GM12878 (cell line): ENCODE data around the gene SLFN11. TPM values are rescaled to one million over a fixed set of nuclear protein-coding genes. Genes with fewer than 3 reads are reported as not detected.
A peak's percentile ranks its signal among the peaks of the same experiment; 100 is the strongest.

Experiments used
- BACH1 ChIP-seq: fragments of 450-650 bp; IDR thresholded peaks from 2 replicates; pipeline ENCODE4 v1.6.1; 2017; ENCODE audit warnings: mild to moderate bottlenecking, borderline replicate concordance
- CTCF ChIP-seq, 3 experiments: IDR thresholded peaks in 2 of 3; conservative IDR thresholded peaks in 1 of 3; 2 replicates each; pipeline ENCODE4 v1.5.1; 2011; ENCODE audit warnings: low read depth in 3 of 3, low read length in 3 of 3, mild to moderate bottlenecking in 3 of 3, control low read depth in 2 of 3, moderate library complexity in 2 of 3, inconsistent platforms in 1 of 3, mixed read lengths in 1 of 3; ENCODE audit not compliant: control insufficient read depth in 2 of 3, insufficient read depth in 1 of 3; ENCODE audit errors: extremely low read depth in 1 of 3
- CUX1 ChIP-seq: IDR thresholded peaks from 2 replicates; pipeline ENCODE4 v1.6.1; 2012; ENCODE audit warnings: improper control_type of control experiment, low read depth, low read length; ENCODE audit not compliant: insufficient replicate concordance
- DPF2 ChIP-seq: fragments of 450-650 bp; IDR thresholded peaks from 2 replicates; pipeline ENCODE4 v1.6.1; 2017; ENCODE audit warnings: mild to moderate bottlenecking
- IRF3 ChIP-seq: fragments of 450-650 bp; IDR thresholded peaks from 2 replicates; pipeline ENCODE4 v1.6.1; 2014; ENCODE audit warnings: mild to moderate bottlenecking
- KAT2A ChIP-seq: conservative IDR thresholded peaks from 2 replicates; pipeline ENCODE4 v1.6.1; 2011; ENCODE audit warnings: low read depth, low read length; ENCODE audit not compliant: control insufficient read depth
- MEF2A ChIP-seq: IDR thresholded peaks from 2 replicates; pipeline ENCODE4 v1.6.1; 2011; ENCODE audit warnings: low read depth, mild to moderate bottlenecking, low read length, moderate library complexity; ENCODE audit not compliant: insufficient read depth
- NFYB ChIP-seq: IDR thresholded peaks from 2 replicates; pipeline ENCODE4 v1.6.1; 2011; ENCODE audit warnings: low read depth, mild to moderate bottlenecking, low read length, improper control_type of control experiment, moderate library complexity; ENCODE audit not compliant: insufficient read depth
- NR2C2 ChIP-seq: IDR thresholded peaks from 2 replicates; pipeline ENCODE4 v1.6.1; 2011; ENCODE audit warnings: borderline replicate concordance, low read depth; ENCODE audit not compliant: control insufficient read depth, insufficient read length
- RB1 ChIP-seq: fragments of 450-650 bp; formaldehyde crosslinking; IDR thresholded peaks from 2 replicates; pipeline ENCODE4 v1.6.1; 2017; ENCODE audit warnings: mild to moderate bottlenecking, borderline replicate concordance
- RELB ChIP-seq: fragments of 450-650 bp; IDR thresholded peaks from 2 replicates; pipeline ENCODE4 v1.6.1; 2017; ENCODE audit warnings: low read depth, mild to moderate bottlenecking, moderate library complexity
- REST ChIP-seq: IDR thresholded peaks from 2 replicates; pipeline ENCODE4 v1.6.1; 2012; ENCODE audit warnings: mild to moderate bottlenecking, low read depth, low read length
- SMAD1 ChIP-seq: fragments of 450-650 bp; IDR thresholded peaks from 2 replicates; pipeline ENCODE4 v1.6.1; 2018; ENCODE audit warnings: mild to moderate bottlenecking, low read depth; ENCODE audit not compliant: partially characterized antibody
- TBL1XR1 ChIP-seq: IDR thresholded peaks from 2 replicates; pipeline ENCODE4 v1.6.1; 2012; ENCODE audit warnings: low read depth, low read length, improper control_type of control experiment
- TCF12 ChIP-seq: IDR thresholded peaks from 2 replicates; pipeline ENCODE4 v1.6.1; 2011; ENCODE audit warnings: low read depth, mild to moderate bottlenecking, low read length
- YBX1 ChIP-seq: fragments of 450-650 bp; IDR thresholded peaks from 2 replicates; pipeline ENCODE4 v1.6.1; 2016; ENCODE audit warnings: antibody characterized with exemption
- polyA plus RNA-seq, 11 experiments: library from polyadenylated mRNA; depleted of rRNA in 4 of 11; unstranded in 6 of 11; stranded (reverse) in 5 of 11; fragments of >200 nt; fragmentation: Nextera tagmentation in 4 of 11; fragmentation: Illumina TruSeq in 1 of 11; extraction: Ambion mirVana in 4 of 11; extraction: Trizol in 1 of 11; gene quantifications; 1 replicate in 1 of 11; 2 replicates in 10 of 11; pipeline versions ENCODE4 v1.2.1 to v1.2.3, GENCODE V29; 2011 to 2016; ENCODE audit warnings: inconsistent platforms in 2 of 11, missing spikeins in 2 of 11, low read depth in 1 of 11
- total RNA-seq, 4 experiments: library from RNA; depleted of rRNA in 3 of 4; stranded (reverse); fragments of >200 nt in 3 of 4; fragmentation: Illumina TruSeq in 1 of 4; extraction: Trizol in 1 of 4; gene quantifications; 2 replicates each; pipeline versions ENCODE4 v1.2.1 to v1.2.3, GENCODE V29; 2013 to 2021

The SLFN11 gene
- total and polyA plus RNA-seq, 10 of the 15 experiments (the other 5 are each of a cell fraction or from before 2014, with no cell fraction given): 2.1 to 38.9 (median 30.6) TPM

- TF ChIP-seq RELB (no peak), RB1 (no peak), CUX1 (no peak), MEF2A (peak; percentile 70; the same call in 1 of the 2 replicates), CTCF (IDR thresholded peaks at IDR 0.05 in 2 of 3, conservative IDR thresholded peaks at IDR 0.05 in 1 of 3; ENCODE audit: control insufficient read depth in 2 of 3, extremely low read depth in 1 of 3, insufficient read depth in 1 of 3, low read depth in 3 of 3, low read length in 3 of 3) (no peak), BACH1 (no peak), TBL1XR1 (peak; percentile 43; the same call in 1 of the 2 replicates), YBX1 (no peak), REST (no peak), NR2C2 (no peak), TCF12 (0 out of 2 replicates have a peak, but pooled peaks have one; percentile 35), SMAD1 (no peak), KAT2A (no peak), DPF2 (0 out of 2 replicates have a peak, but pooled peaks have one; percentile 52), IRF3 (no peak), NFYB (no peak)
Observed at GRCh38 chr17:35341411-35341992, 31.9 kb downstream of the SLFN11 start (continued).
